ENCODE results near the gene PPP1R2C.
A peak's percentile ranks its signal among the peaks of the same experiment; 100 is the strongest.

PPP1R2C gene

GRCh38 chrX:42748067-42748850, 29.7 kb downstream of the PPP1R2C start:
- DNase-seq (ENCODE audit: low read depth): peak; percentile 23

GRCh38 chrX:42746606-42747005, 31.4 kb downstream of the PPP1R2C start:
- peak; percentile 8 for DNase-seq (ENCODE audit: low read depth)

- DNase-seq (ENCODE audit: low read depth): no peak
Measured at GRCh38 chrX:42740456-42740855, 37.5 kb downstream of the PPP1R2C start.

GRCh38 chrX:42739741-42740140, 38.2 kb downstream of the PPP1R2C start:
- no peak for DNase-seq (ENCODE audit: low read depth)

- DNase-seq (ENCODE audit: low read depth): no peak
Measured at GRCh38 chrX:42739258-42739657, 38.7 kb downstream of the PPP1R2C start.

DNA sequence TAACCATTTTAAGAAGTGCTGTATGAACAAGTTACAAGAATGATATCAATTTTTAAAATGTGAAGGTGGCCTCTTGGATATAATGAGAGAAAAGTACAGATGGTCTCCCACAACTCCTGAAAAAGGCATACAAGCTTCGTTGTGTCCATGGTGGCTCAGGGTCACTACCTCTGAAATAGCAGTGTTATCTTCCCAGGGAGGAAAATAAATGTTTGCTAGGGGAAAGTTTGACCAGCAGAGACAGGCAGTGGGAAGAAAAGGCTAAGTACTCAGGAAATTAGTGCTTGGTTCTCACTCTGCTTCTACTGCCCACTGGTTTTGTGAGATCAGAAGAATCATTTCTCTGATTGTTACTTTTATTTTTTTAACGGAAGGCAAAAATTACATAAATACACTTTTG, 39.4 kb downstream of the PPP1R2C start:
- no peak for DNase-seq (ENCODE audit: low read depth)

DNA sequence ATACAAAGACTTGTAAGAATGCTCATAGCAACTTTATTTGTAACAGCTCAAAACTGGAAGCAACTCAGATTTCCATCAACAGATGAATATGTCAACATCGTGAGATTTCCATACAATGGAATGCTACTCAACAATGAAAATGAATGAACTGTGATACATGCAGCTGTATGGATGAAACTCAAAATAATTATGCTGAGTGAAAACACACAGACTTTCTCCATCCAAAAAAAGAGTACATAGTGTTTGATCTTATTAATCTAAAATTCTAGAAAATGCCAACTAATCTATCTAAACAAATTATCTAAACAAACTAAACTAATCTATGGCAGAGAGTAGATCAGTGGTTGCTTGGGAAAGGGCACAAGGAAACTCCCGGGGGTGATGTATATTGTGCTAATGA, 42.7 kb downstream of the PPP1R2C start:
- no peak for DNase-seq (ENCODE audit: low read depth)

GRCh38 chrX:42732506-42732905, 45.5 kb downstream of the PPP1R2C start:
- DNase-seq (ENCODE audit: low read depth): no peak
